Neural cell (in vitro differentiated cells): ENCODE results near the gene SRGAP3. TPM values are rescaled to one million over a fixed set of nuclear protein-coding genes. Genes with fewer than 3 reads are reported as not detected.
A peak's percentile ranks its signal among the peaks of the same experiment; 100 is the strongest.

Experiments
- H2AFZ ChIP-seq: fragments of 200-600, 300-800 bp; sonication (generic), shearing (Covaris generic); 2 replicates; pipeline ENCODE4 v1.6.0; 2014; ENCODE audit warnings: low read depth, mild to moderate bottlenecking, antibody characterized with exemption, low read length, moderate library complexity
- H3F3A ChIP-seq: fragments of 200-600 bp; shearing (Covaris generic); 2 replicates; pipeline ENCODE4 v1.6.1; 2016; ENCODE audit warnings: mild to moderate bottlenecking, moderate library complexity, mixed read lengths, antibody characterized with exemption, low read length; ENCODE audit not compliant: insufficient read depth, poor library complexity, severe bottlenecking
- H3K27ac ChIP-seq: fragments of 200-600, 300-800 bp; sonication (generic), shearing (Covaris generic); 2 replicates; pipeline ENCODE4 v1.5.1; 2014; ENCODE audit warnings: mild to moderate bottlenecking, low read length, moderate library complexity
- H3K27me3 ChIP-seq: fragments of 300-800, 200-600 bp; sonication (generic), shearing (Covaris generic); 2 replicates; pipeline ENCODE4 v1.6.0; 2014; ENCODE audit warnings: mild to moderate bottlenecking, low read depth, low read length, moderate library complexity; ENCODE audit not compliant: insufficient read depth
- H3K36me3 ChIP-seq: fragments of 300-800, 200-600 bp; sonication (generic), shearing (Covaris generic); 2 replicates; pipeline ENCODE4 v1.5.1; 2014; ENCODE audit warnings: mild to moderate bottlenecking, antibody characterized with exemption, low read length, moderate library complexity; ENCODE audit not compliant: insufficient read depth
- H3K4me2 ChIP-seq: fragments of 300-800, 200-600 bp; sonication (generic), shearing (Covaris generic); 2 replicates; pipeline ENCODE4 v1.6.0; 2014; ENCODE audit warnings: mild to moderate bottlenecking, low read length
- H3K4me3 ChIP-seq: fragments of 300-800, 200-600 bp; sonication (generic), shearing (Covaris generic); 2 replicates; pipeline ENCODE4 v1.5.1; 2014; ENCODE audit warnings: mild to moderate bottlenecking, low read length, moderate library complexity
- H3K79me2 ChIP-seq: fragments of 200-600 bp; shearing (Covaris generic); replicated peaks from 2 replicates; pipeline ENCODE4 v1.6.0; 2014; ENCODE audit warnings: mild to moderate bottlenecking, low read length, moderate library complexity; ENCODE audit not compliant: insufficient read depth
- H3K9ac ChIP-seq: fragments of 300-800, 200-600 bp; sonication (generic), shearing (Covaris generic); 2 replicates; pipeline ENCODE4 v1.6.1; 2016; ENCODE audit warnings: mild to moderate bottlenecking, low read length, mixed read lengths
- H3K9me2 ChIP-seq: fragments of 200-600 bp; shearing (Covaris generic); 2 replicates; pipeline ENCODE4 v1.6.1; 2016; ENCODE audit warnings: mild to moderate bottlenecking, low read length, mixed read lengths; ENCODE audit not compliant: insufficient read depth
- H3K9me3 ChIP-seq: fragments of 200-600, 300-800 bp; sonication (generic), shearing (Covaris generic); 2 replicates; pipeline ENCODE4 v1.6.1; 2016; ENCODE audit warnings: mild to moderate bottlenecking, mixed run types, low read length, moderate library complexity, mixed read lengths
- H4K20me1 ChIP-seq: fragments of 200-600 bp; shearing (Covaris generic); 2 replicates; pipeline ENCODE4 v1.6.1; 2016; ENCODE audit warnings: mild to moderate bottlenecking, mixed run types; ENCODE audit not compliant: insufficient read depth
- EP300 ChIP-seq: fragments of 450-650 bp; conservative IDR thresholded peaks from 2 replicates; pipeline ENCODE4 v1.6.1; 2014; ENCODE audit warnings: antibody characterized with exemption, mild to moderate bottlenecking, moderate library complexity; ENCODE audit not compliant: poor library complexity, severe bottlenecking
- EZH2 ChIP-seq: fragments of 200-600, 300-800 bp; shearing (Covaris generic), sonication (generic); IDR thresholded peaks from 2 replicates; pipeline ENCODE4 v1.6.1; 2014; ENCODE audit warnings: antibody characterized with exemption, low read length, borderline replicate concordance, mild to moderate bottlenecking; ENCODE audit not compliant: insufficient read depth, poor library complexity, severe bottlenecking
- MXI1 ChIP-seq: fragments of 450-650 bp; conservative IDR thresholded peaks from 2 replicates; pipeline ENCODE4 v1.6.1; 2014; ENCODE audit warnings: antibody characterized with exemption, mild to moderate bottlenecking; ENCODE audit not compliant: poor library complexity, severe bottlenecking
- POLR2AphosphoS5 ChIP-seq: IDR thresholded peaks from 2 replicates; pipeline ENCODE4 v1.6.1; 2012
- RAD21 ChIP-seq: fragments of 450-650 bp; conservative IDR thresholded peaks from 2 replicates; pipeline ENCODE4 v1.6.1; 2014; ENCODE audit warnings: antibody characterized with exemption, mild to moderate bottlenecking, moderate library complexity
- SMC3 ChIP-seq: fragments of 450-650 bp; conservative IDR thresholded peaks from 2 replicates; pipeline ENCODE4 v1.6.1; 2014; ENCODE audit warnings: antibody characterized with exemption, mild to moderate bottlenecking, moderate library complexity; ENCODE audit not compliant: poor library complexity
- TAF1 ChIP-seq: IDR thresholded peaks from 2 replicates; pipeline ENCODE4 v1.6.1; 2012; ENCODE audit warnings: low read depth
- polyA plus RNA-seq: library from polyadenylated mRNA; depleted of rRNA; stranded (reverse); fragments of >200 nt; gene quantifications from 2 replicates; pipeline ENCODE4 v1.2.3, GENCODE V29; 2014
- TF ChIP-seq, protein P1 (sequence below): fragments of 450-650 bp; IDR thresholded peaks from 2 replicates; pipeline ENCODE4 v1.5.1; 2014; ENCODE audit warnings: antibody characterized with exemption, mild to moderate bottlenecking, moderate library complexity; ENCODE audit not compliant: poor library complexity, severe bottlenecking
- TF ChIP-seq, protein P2 (sequence below): IDR thresholded peaks from 2 replicates; pipeline ENCODE4 v1.6.1; 2012; ENCODE audit warnings: borderline replicate concordance

Gene SRGAP3
- polyA plus RNA-seq, 1 donor from 2014 or later, result 31.5 TPM

DNA sequence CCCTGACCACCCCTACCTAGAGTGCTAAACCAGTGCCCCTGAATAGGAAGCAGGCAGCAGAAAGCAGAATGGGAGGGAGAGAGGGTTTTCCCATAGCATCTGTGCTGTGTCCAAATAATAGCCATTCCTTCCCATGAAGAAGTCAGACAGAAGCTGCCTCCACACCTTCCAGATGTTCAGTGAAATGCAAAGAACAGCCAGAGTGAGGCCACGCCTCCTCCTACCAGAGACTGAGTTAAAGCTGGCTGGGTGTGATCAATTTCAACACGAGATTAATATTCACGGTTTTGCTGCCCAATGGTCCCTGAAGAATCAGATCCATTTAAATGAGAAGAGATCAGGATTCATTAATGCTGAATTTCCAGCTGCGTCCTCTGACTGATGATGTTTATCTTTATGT lies 111.8 kb downstream of the SRGAP3 start:
- Histone ChIP-seq H3K36me3 (no peaks in the 10 kb centered on the region), H3K27ac (no peak overlapping the region), H3F3A (no peaks in the 10 kb centered on the region), H4K20me1 (peaks cover 4% of the 10 kb centered on the region), H2AFZ (no peak overlapping the region), H3K4me3 (no peak overlapping the region), H3K79me2 (peaks cover 26% of the 10 kb centered on the region), H3K9me2 (no peaks in the 10 kb centered on the region), H3K9ac (no peak overlapping the region), H3K9me3 (no peaks in the 10 kb centered on the region), H3K27me3 (no peaks in the 10 kb centered on the region), H3K4me2 (no peak overlapping the region)
- TF ChIP-seq, protein P1, sequence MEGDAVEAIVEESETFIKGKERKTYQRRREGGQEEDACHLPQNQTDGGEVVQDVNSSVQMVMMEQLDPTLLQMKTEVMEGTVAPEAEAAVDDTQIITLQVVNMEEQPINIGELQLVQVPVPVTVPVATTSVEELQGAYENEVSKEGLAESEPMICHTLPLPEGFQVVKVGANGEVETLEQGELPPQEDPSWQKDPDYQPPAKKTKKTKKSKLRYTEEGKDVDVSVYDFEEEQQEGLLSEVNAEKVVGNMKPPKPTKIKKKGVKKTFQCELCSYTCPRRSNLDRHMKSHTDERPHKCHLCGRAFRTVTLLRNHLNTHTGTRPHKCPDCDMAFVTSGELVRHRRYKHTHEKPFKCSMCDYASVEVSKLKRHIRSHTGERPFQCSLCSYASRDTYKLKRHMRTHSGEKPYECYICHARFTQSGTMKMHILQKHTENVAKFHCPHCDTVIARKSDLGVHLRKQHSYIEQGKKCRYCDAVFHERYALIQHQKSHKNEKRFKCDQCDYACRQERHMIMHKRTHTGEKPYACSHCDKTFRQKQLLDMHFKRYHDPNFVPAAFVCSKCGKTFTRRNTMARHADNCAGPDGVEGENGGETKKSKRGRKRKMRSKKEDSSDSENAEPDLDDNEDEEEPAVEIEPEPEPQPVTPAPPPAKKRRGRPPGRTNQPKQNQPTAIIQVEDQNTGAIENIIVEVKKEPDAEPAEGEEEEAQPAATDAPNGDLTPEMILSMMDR, result no peak
- TF ChIP-seq EP300 (no peak), SMC3 (no peak), RAD21 (no peak), TAF1 (no peak), POLR2AphosphoS5 (no peak), EZH2 (no peak), MXI1 (no peak)
- TF ChIP-seq, protein P2, sequence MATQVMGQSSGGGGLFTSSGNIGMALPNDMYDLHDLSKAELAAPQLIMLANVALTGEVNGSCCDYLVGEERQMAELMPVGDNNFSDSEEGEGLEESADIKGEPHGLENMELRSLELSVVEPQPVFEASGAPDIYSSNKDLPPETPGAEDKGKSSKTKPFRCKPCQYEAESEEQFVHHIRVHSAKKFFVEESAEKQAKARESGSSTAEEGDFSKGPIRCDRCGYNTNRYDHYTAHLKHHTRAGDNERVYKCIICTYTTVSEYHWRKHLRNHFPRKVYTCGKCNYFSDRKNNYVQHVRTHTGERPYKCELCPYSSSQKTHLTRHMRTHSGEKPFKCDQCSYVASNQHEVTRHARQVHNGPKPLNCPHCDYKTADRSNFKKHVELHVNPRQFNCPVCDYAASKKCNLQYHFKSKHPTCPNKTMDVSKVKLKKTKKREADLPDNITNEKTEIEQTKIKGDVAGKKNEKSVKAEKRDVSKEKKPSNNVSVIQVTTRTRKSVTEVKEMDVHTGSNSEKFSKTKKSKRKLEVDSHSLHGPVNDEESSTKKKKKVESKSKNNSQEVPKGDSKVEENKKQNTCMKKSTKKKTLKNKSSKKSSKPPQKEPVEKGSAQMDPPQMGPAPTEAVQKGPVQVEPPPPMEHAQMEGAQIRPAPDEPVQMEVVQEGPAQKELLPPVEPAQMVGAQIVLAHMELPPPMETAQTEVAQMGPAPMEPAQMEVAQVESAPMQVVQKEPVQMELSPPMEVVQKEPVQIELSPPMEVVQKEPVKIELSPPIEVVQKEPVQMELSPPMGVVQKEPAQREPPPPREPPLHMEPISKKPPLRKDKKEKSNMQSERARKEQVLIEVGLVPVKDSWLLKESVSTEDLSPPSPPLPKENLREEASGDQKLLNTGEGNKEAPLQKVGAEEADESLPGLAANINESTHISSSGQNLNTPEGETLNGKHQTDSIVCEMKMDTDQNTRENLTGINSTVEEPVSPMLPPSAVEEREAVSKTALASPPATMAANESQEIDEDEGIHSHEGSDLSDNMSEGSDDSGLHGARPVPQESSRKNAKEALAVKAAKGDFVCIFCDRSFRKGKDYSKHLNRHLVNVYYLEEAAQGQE, result no peak

DNA sequence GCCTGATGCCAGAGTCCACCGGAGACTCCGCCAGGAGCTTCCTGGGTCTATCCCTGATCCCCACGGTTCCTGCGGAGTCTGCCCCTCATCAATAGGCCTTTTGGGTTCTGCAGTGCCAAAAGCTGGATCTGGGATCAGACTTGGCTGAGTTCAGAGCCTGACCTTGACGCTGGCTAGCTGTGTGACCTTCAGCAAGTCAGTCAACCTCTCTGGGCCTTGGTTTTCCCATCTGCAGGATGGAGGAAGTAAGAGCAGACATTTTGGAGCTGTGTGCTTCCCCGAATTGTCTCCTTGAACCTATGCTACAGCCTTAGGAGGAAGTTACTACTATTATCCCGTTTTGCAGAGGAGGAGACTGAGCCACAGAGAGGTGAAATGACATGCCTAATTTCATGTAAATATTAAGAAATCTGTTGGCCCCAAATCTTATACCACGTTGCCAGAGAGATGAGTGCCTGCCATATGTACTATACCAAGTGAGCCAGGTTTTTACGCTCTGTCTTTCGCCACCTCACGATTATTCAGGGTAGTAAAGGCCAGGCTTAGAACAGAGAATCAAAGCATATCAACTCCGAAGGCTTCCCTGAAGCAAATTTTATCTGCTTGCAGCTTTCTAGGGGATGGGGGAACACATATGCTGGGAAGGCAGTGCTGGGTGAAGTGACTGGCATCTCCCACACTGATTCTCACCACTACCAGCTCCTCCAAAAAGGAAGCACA lies 112.5 kb downstream of the SRGAP3 start:
- Histone ChIP-seq H3K9ac (no peak overlapping the region), H4K20me1 (peaks cover 4% of the 10 kb centered on the region), H3K9me2 (no peaks in the 10 kb centered on the region), H3K36me3 (no peaks in the 10 kb centered on the region), H3K79me2 (peaks cover 33% of the 10 kb centered on the region), H3K4me2 (no peak overlapping the region), H3K27ac (no peak overlapping the region), H3K4me3 (peak overlapping the region; percentile 55), H3K27me3 (no peaks in the 10 kb centered on the region), H2AFZ (no peak overlapping the region), H3F3A (no peaks in the 10 kb centered on the region), H3K9me3 (no peaks in the 10 kb centered on the region)
- no peak for TF ChIP-seq RAD21
- TF ChIP-seq SMC3, result no peak
- TF ChIP-seq, protein P2, result no peak
